Stomach smooth muscle (tissue), 2 donors: ENCODE measurements around the gene GNS.
"Not testable (repeated sequence)": the region's sequence is repeated elsewhere in the genome, so short reads cannot be mapped to it uniquely, and the experiment has no call there.

Source experiments
- H3K27ac ChIP-seq: one replicate; pipeline ENCODE4 v1.7.0; 2013; ENCODE audit warnings: mild to moderate bottlenecking, low read length, inconsistent platforms
- H3K27me3 ChIP-seq, 2 donors: one replicate each; pipeline ENCODE4 v1.7.0; 2013; ENCODE audit warnings: low read length in 2 of 2; ENCODE audit not compliant: insufficient read depth in 2 of 2, control insufficient read depth in 1 of 2
- H3K36me3 ChIP-seq, 2 donors: one replicate each; pipeline ENCODE4 v1.7.0; 2013; ENCODE audit warnings: low read length in 2 of 2; ENCODE audit not compliant: control insufficient read depth in 2 of 2, insufficient read depth in 2 of 2
- H3K4me1 ChIP-seq: one replicate; pipeline ENCODE4 v1.7.0; 2013; ENCODE audit warnings: low read length; ENCODE audit not compliant: control insufficient read depth, insufficient read depth
- H3K4me3 ChIP-seq, 2 donors: one replicate each; pipeline ENCODE4 v1.7.0; 2013; ENCODE audit warnings: low read length in 2 of 2
- H3K9ac ChIP-seq, 2 donors: one replicate each; pipeline ENCODE4 v1.7.0; 2013; ENCODE audit warnings: low read length in 2 of 2, mild to moderate bottlenecking in 1 of 2
- H3K9me3 ChIP-seq, 2 donors: one replicate each; pipeline ENCODE4 v1.7.0; 2013; ENCODE audit warnings: low read length in 2 of 2; ENCODE audit not compliant: control insufficient read depth in 2 of 2
- donor health status: healthy.
- donor health status: Pancreatic carcinoma.

GNS gene

GRCh38 chr12:64700532-64700931 is 58.7 kb downstream of the GNS start:
- Histone ChIP-seq H3K9ac (no peak overlapping the region), H3K36me3 (peaks cover 0 to 4% of the 10 kb centered on the region in 2 donors), H3K27me3 (no peaks in the 10 kb centered on the region), H3K4me3 (no peak overlapping the region), H3K4me1 (peaks cover 12% of the 10 kb centered on the region), H3K27ac (no peak overlapping the region), H3K9me3 (no peaks in the 10 kb centered on the region)

- Histone ChIP-seq H3K4me1 (peaks cover 20% of the 10 kb centered on the region), H3K4me3 (no peak overlapping the region), H3K27me3 (no peaks in the 10 kb centered on the region), H3K36me3 (peaks cover 0 to 7% of the 10 kb centered on the region in 2 donors), H3K27ac (no peak overlapping the region), H3K9ac (no peak overlapping the region), H3K9me3 (no peaks in the 10 kb centered on the region)
Observed at GRCh38 chr12:64699504-64700115, 59.6 kb downstream of the GNS start.

- no peak overlapping the region for H3K9ac ChIP-seq
- peaks cover 3 to 9% of the 10 kb centered on the region in 2 donors for H3K36me3 ChIP-seq
- H3K27ac ChIP-seq: no peak overlapping the region
- no peaks in the 10 kb centered on the region for H3K9me3 ChIP-seq
- no peaks in the 10 kb centered on the region for H3K27me3 ChIP-seq
- H3K4me3 ChIP-seq: no peak overlapping the region
- peaks cover 30% of the 10 kb centered on the region for H3K4me1 ChIP-seq
Observed at GRCh38 chr12:64696080-64696741, 63.0 kb downstream of the GNS start.

- Histone ChIP-seq H3K9ac (peak overlapping the region in 1 of 2 donors; percentile 36), H3K27ac (peak overlapping the region; percentile 19), H3K4me1 (peaks cover 30% of the 10 kb centered on the region), H3K36me3 (peaks cover 3 to 9% of the 10 kb centered on the region in 2 donors), H3K4me3 (no peak overlapping the region), H3K9me3 (no peaks in the 10 kb centered on the region), H3K27me3 (no peaks in the 10 kb centered on the region)
Observed at GRCh38 chr12:64695550-64695949, 63.7 kb downstream of the GNS start.

GRCh38 chr12:64694130-64695040 is 64.8 kb downstream of the GNS start:
- H3K9ac ChIP-seq: no peak overlapping the region
- no peaks in the 10 kb centered on the region for H3K27me3 ChIP-seq
- H3K27ac ChIP-seq: peak overlapping the region; percentile 19

GRCh38 chr12:64691795-64692583 is 67.2 kb downstream of the GNS start:
- Histone ChIP-seq H3K9ac (no peak overlapping the region), H3K36me3 (peaks cover 3 to 9% of the 10 kb centered on the region in 2 donors), H3K4me1 (peaks cover 46% of the 10 kb centered on the region), H3K9me3 (no peaks in the 10 kb centered on the region), H3K27ac (peak overlapping the region; percentile 37), H3K27me3 (no peaks in the 10 kb centered on the region), H3K4me3 (no peak overlapping the region)

More at GRCh38 chr12:64694130-64695040, 64.8 kb downstream of the GNS start:
- Histone ChIP-seq H3K9me3 (no peaks in the 10 kb centered on the region), H3K36me3 (peaks cover 3 to 5% of the 10 kb centered on the region in 2 donors), H3K4me3 (peak overlapping the region; percentile 9 to 15), H3K4me1 (peaks cover 30% of the 10 kb centered on the region)

GRCh38 chr12:64691227-64691794 is 67.9 kb downstream of the GNS start:
- Histone ChIP-seq H3K27ac (peak overlapping the region; percentile 37), H3K9ac (no peak overlapping the region), H3K9me3 (no peaks in the 10 kb centered on the region), H3K4me1 (peaks cover 46% of the 10 kb centered on the region), H3K4me3 (no peak overlapping the region), H3K27me3 (no peaks in the 10 kb centered on the region), H3K36me3 (peaks cover 3 to 9% of the 10 kb centered on the region in 2 donors)

- H3K4me1 ChIP-seq: peaks cover 46% of the 10 kb centered on the region
- not testable (repeated sequence) for H3K27ac ChIP-seq
- H3K36me3 ChIP-seq: peaks cover 3 to 13% of the 10 kb centered on the region in 2 donors
Observed at GRCh38 chr12:64690236-64690635, 69.0 kb downstream of the GNS start.

GRCh38 chr12:64688715-64689114 is 70.5 kb downstream of the GNS start:
- peaks cover under 1 to 10% of the 10 kb centered on the region in 2 donors for H3K36me3 ChIP-seq
- peak overlapping the region; percentile 79 for H3K27ac ChIP-seq

More at GRCh38 chr12:64690236-64690635, 69.0 kb downstream of the GNS start:
- not testable (repeated sequence) for H3K27me3 ChIP-seq, H3K4me3 ChIP-seq, H3K9me3 ChIP-seq, H3K9ac ChIP-seq

GRCh38 chr12:64688219-64688618 is 71.0 kb downstream of the GNS start:
- Histone ChIP-seq H3K9me3 (no peaks in the 10 kb centered on the region), H3K27me3 (no peaks in the 10 kb centered on the region), H3K36me3 (peaks cover 0 to 10% of the 10 kb centered on the region in 2 donors), H3K4me1 (peaks cover 36% of the 10 kb centered on the region), H3K9ac (peak overlapping the region in 1 of 2 donors; percentile 6), H3K4me3 (peak overlapping the region in 1 of 2 donors; percentile 9), H3K27ac (peak overlapping the region; percentile 79)

More at GRCh38 chr12:64688715-64689114, 70.5 kb downstream of the GNS start:
- no peak overlapping the region for H3K9ac ChIP-seq
- H3K4me1 ChIP-seq: peaks cover 36% of the 10 kb centered on the region
- H3K27me3 ChIP-seq: no peaks in the 10 kb centered on the region
- H3K4me3 ChIP-seq: no peak overlapping the region
- no peaks in the 10 kb centered on the region for H3K9me3 ChIP-seq
